Measurements from ENCODE around the gene PPP1R26. TPM values are rescaled to one million over a fixed set of nuclear protein-coding genes. Genes with fewer than 3 reads are reported as not detected.
"Not testable (repeated sequence)": the region's sequence is repeated elsewhere in the genome, so short reads cannot be mapped to it uniquely, and the experiment has no call there.

The PPP1R26 gene
- total and polyA plus RNA-seq, 4 donors, result 9.3 to 29.6 (median 18.3) TPM

DNA sequence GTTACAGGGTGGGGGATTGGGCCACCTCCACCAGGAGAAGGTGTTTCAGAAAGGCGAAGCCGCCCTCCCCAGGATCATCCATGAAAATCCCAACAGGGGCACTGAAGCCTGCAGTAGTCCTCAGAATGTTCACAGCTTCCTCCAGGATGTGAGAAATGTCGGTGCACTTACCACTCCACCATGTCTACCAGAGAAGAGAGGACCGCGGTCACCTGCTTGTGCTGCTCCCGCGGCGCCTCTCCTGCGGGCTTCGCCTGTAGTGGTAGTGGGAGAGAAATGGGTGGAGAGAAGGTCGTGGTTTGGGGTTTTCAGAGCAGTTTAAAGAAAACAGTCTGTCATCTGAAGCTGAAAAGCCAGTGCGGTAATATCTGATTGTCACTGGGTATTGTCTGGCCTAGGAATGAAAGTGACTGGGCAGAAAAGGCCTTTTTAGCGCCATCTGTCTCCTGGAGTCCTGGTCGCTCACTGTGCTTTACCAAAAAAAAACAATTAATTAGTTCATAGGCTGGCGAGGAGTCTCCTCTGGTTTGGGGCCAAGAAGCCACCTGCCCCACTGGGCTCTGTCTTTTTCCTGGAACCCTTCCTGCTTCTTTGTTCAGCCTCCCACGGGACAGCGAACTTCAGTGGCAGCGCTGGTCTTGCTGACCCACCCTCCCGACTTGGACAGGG lies 23.0 kb upstream of the PPP1R26 start:
- Histone ChIP-seq H3K27me3 (ENCODE audit: control insufficient read depth in 3 of 3, insufficient read depth in 3 of 3, low read length in 2 of 3) (no peaks in the 10 kb centered on the region), H3K9me3 (ENCODE audit: control insufficient read depth in 4 of 4, insufficient read depth in 3 of 4, low read length in 3 of 4) (peaks cover 0 to 6% (median 4%) of the 10 kb centered on the region in 4 donors), H3K9ac (ENCODE audit: insufficient read depth in 1 of 2, low read length in 2 of 2) (no peak overlapping the region), H3K27ac (ENCODE audit: low read depth in 1 of 2, low read length in 1 of 2) (no peak overlapping the region), H3K4me1 (ENCODE audit: control insufficient read depth in 5 of 5, insufficient read depth in 5 of 5, low read length in 5 of 5) (peaks cover 0 to 13% (median 0%) of the 10 kb centered on the region in 5 donors), H3K36me3 (ENCODE audit: control insufficient read depth in 4 of 4, insufficient read depth in 4 of 4, low read length in 4 of 4) (no peaks in the 10 kb centered on the region), H3K4me3 (no peak overlapping the region)
- DNase-seq (no peak), ATAC-seq (ENCODE audit: insufficient read depth, low FRiP score) (no peak)
- no peak for TF ChIP-seq CTCF (IDR thresholded peaks at IDR 0.05; ENCODE audit: control extremely low read depth, extremely low read depth)
- 78 to 79% methylated on average over 18 to 19 of the region's 19 CpGs for WGBS, 2 donors

DNA sequence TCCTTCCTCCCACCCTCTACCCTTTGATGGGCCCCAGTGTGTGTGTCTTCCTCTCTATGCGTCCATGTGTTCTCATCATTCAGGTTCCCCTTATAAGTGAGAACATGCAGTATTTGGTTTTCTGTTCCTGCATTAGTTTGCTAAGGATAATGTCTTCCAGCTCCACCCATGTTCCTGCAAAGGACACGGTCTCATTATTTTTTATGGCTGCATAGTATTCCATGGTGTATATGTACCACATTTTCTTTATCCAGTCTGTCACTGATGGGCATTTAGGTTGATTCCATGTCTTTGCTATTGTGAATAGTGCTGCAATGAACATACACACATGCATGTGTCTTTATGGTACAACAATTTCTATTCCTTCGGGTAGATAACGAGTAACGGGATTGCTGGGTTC lies 21.1 kb upstream of the PPP1R26 start:
- not testable (repeated sequence) for H3K27me3 ChIP-seq (ENCODE audit: control insufficient read depth in 3 of 3, insufficient read depth in 3 of 3, low read length in 2 of 3); ATAC-seq (ENCODE audit: insufficient read depth, low FRiP score); H3K36me3 ChIP-seq (ENCODE audit: control insufficient read depth in 4 of 4, insufficient read depth in 4 of 4, low read length in 4 of 4); H3K4me3 ChIP-seq; H3K9ac ChIP-seq (ENCODE audit: insufficient read depth in 1 of 2, low read length in 2 of 2); H3K9me3 ChIP-seq (ENCODE audit: control insufficient read depth in 4 of 4, insufficient read depth in 3 of 4, low read length in 3 of 4); DNase-seq; H3K27ac ChIP-seq (ENCODE audit: low read depth in 1 of 2, low read length in 1 of 2)
- H3K4me1 ChIP-seq (ENCODE audit: control insufficient read depth in 5 of 5, insufficient read depth in 5 of 5, low read length in 5 of 5), result peaks cover 0 to 13% (median 0%) of the 10 kb centered on the region in 5 donors
- WGBS, 2 donors, result 88 to 93% methylated on average over 5 of the region's 5 CpGs

- Histone ChIP-seq H3K4me1 (ENCODE audit: control insufficient read depth in 5 of 5, insufficient read depth in 5 of 5, low read length in 5 of 5) (peaks cover 0 to under 1% (median 0%) of the 10 kb centered on the region in 5 donors), H3K4me3 (no peak overlapping the region), H3K27me3 (ENCODE audit: control insufficient read depth in 3 of 3, insufficient read depth in 3 of 3, low read length in 2 of 3) (no peaks in the 10 kb centered on the region), H3K9me3 (ENCODE audit: control insufficient read depth in 4 of 4, insufficient read depth in 3 of 4, low read length in 3 of 4) (peaks cover 0 to 3% (median 0%) of the 10 kb centered on the region in 4 donors), H3K27ac (ENCODE audit: low read depth in 1 of 2, low read length in 1 of 2) (no peak overlapping the region), H3K9ac (ENCODE audit: insufficient read depth in 1 of 2, low read length in 2 of 2) (no peak overlapping the region), H3K36me3 (ENCODE audit: control insufficient read depth in 4 of 4, insufficient read depth in 4 of 4, low read length in 4 of 4) (no peaks in the 10 kb centered on the region)
- TF ChIP-seq CTCF (IDR thresholded peaks at IDR 0.05; ENCODE audit: control extremely low read depth, extremely low read depth), result no peak
- 66 to 77% methylated on average over 11 of the region's 11 CpGs for WGBS, 2 donors
- DNase-seq, result no peak
- no peak for ATAC-seq (ENCODE audit: insufficient read depth, low FRiP score)
These were observed 17.6 kb upstream of the PPP1R26 start for GRCh38 chr9:135461936-135462335.

DNA sequence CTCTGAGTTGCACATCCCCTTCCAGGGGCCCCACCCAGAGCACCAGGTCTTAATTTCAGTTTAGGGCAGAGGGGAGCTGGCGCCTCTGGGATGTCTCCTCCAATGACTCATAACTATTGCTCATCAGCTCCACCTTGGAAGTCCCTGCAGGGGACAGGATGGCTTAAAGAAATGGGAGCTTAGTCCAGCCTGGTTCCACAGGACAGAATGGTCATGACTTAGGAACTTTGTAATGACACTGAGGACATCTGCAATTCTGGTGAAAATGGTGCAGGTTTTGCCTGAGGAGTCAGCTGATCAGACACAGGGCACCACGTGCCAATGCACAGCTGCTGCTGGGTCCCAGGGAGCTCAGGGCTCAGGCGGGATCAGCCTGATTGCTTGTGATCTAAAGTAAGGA lies 16.4 kb upstream of the PPP1R26 start:
- Histone ChIP-seq H3K9me3 (ENCODE audit: control insufficient read depth in 4 of 4, insufficient read depth in 3 of 4, low read length in 3 of 4) (peaks cover 0 to 3% (median 0%) of the 10 kb centered on the region in 4 donors), H3K9ac (ENCODE audit: insufficient read depth in 1 of 2, low read length in 2 of 2) (no peak overlapping the region), H3K27me3 (ENCODE audit: control insufficient read depth in 3 of 3, insufficient read depth in 3 of 3, low read length in 2 of 3) (no peaks in the 10 kb centered on the region), H3K36me3 (ENCODE audit: control insufficient read depth in 4 of 4, insufficient read depth in 4 of 4, low read length in 4 of 4) (no peaks in the 10 kb centered on the region), H3K4me3 (no peak overlapping the region), H3K27ac (ENCODE audit: low read depth in 1 of 2, low read length in 1 of 2) (no peak overlapping the region), H3K4me1 (ENCODE audit: control insufficient read depth in 5 of 5, insufficient read depth in 5 of 5, low read length in 5 of 5) (peaks cover 0 to 2% (median 0%) of the 10 kb centered on the region in 5 donors)
- TF ChIP-seq CTCF (IDR thresholded peaks at IDR 0.05; ENCODE audit: control extremely low read depth, extremely low read depth), result no peak
- DNase-seq (no peak), ATAC-seq (ENCODE audit: insufficient read depth, low FRiP score) (no peak)
- WGBS, 2 donors, result 69 to 76% methylated on average over 3 of the region's 3 CpGs

Data from lung (tissue), 12 donors.